Prostate gland (tissue), 2 donors: ENCODE measurements around the gene CEP95. TPM values are rescaled to one million over a fixed set of nuclear protein-coding genes. Genes with fewer than 3 reads are reported as not detected.
A peak's percentile ranks its signal among the peaks of the same experiment; 100 is the strongest.

Experiments
- DNase-seq: peaks from one replicate; pipeline ENCODE4 v3.0.0-alpha.2; 2019; ENCODE audit warnings: low spot score
- H3K27ac ChIP-seq, 2 donors: fragments of 200-600 bp; sonication (generic); 2 replicates each; pipeline ENCODE4 v1.5.1; 2017 to 2019
- H3K27me3 ChIP-seq: fragments of 200-600 bp; sonication (generic); replicated peaks from 2 replicates; pipeline ENCODE4 v1.5.1; 2019; ENCODE audit not compliant: insufficient read depth
- H3K36me3 ChIP-seq, 2 donors: fragments of 200-600 bp; sonication (generic); 1 replicate in 1 of 2; 2 replicates in 1 of 2; pipeline versions ENCODE4 v1.5.1 to v1.8.1; 2017 to 2019
- H3K4me1 ChIP-seq: fragments of 200-600 bp; sonication (generic); replicated peaks from 2 replicates; pipeline ENCODE4 v1.5.1; 2019
- H3K4me3 ChIP-seq, 2 donors: fragments of 200-600 bp; sonication (generic); 2 replicates each; pipeline ENCODE4 v1.5.1; 2017 to 2019
- H3K9me3 ChIP-seq: fragments of 200-600 bp; sonication (generic); 2 replicates; pipeline ENCODE4 v1.5.1; 2017
- POLR2A ChIP-seq: fragments of 450-650 bp; IDR thresholded peaks from one replicate; pipeline ENCODE4 v1.6.1; 2016; ENCODE audit warnings: antibody characterized with exemption, mild to moderate bottlenecking
- POLR2AphosphoS5 ChIP-seq: sonication (generic); formaldehyde crosslinking; IDR thresholded peaks from one replicate; pipeline ENCODE4 v1.6.1; 2017; ENCODE audit warnings: antibody characterized with exemption
- WGBS: methylation state at CpG from one replicate; pipeline ENCODE4 v1.1.5; 2018; 5-methylcytosine and 5-hydroxymethylcytosine counted together
- intact Hi-C: fragments of 100-400 bp; cut with DNase I; formaldehyde crosslinking; loops from one replicate; pipeline ENCODE4 v1.14.2; 2022
- total RNA-seq, 2 donors: library from RNA; depleted of rRNA; stranded (reverse); fragments of >200 nt; gene quantifications; one replicate each; pipeline ENCODE4 v1.1.0, GENCODE V29; 2016
- TF ChIP-seq, protein P1 (sequence below), 4 experiments: fragments of 200-600 bp in 2 of 4; fragments of 450-650 bp in 2 of 4; sonication (generic) in 2 of 4; IDR thresholded peaks; 1 replicate in 3 of 4; 2 replicates in 1 of 4; pipeline ENCODE4 v1.5.1; 2016 to 2019; ENCODE audit warnings: antibody characterized with exemption in 4 of 4, mild to moderate bottlenecking in 2 of 4, moderate library complexity in 2 of 4

Gene CEP95
- total RNA-seq, 2 donors from 2014 or later, result 26.8 to 50.6 TPM

DNA sequence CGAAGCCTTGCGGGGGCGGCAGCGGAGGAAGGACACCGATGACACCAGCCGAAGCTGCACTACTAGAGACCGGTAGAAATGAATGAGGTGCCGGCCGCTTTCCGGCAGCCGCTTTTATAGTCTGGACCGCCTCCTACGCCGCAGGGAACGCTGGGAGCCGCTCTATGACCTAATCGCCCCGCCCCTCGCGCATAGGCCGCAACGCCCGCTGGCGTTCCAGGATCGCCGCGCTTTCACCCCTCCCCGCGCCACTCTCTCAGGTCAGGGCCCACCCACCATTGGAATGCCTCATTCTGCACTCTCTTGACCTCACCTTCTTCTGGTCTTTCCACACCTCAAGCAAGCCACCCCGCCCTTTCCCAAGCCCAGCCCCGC, 589 bp upstream of the CEP95 start, which contains the start of gene DDX5:
TSS of gene DDX5 (minus strand) at position 89 of the 375 bp plus-strand sequence. CDS start 170 bp downstream, outside the sequence.
- peaks cover 7% of the 10 kb centered on the region for H3K4me1 ChIP-seq
- under 1% methylated on average over 31 of the region's 31 CpGs for WGBS
- intact Hi-C loops, result loop anchor here (10.0 kb wide), 1 partner anchor 181 kb away; no protein-coding TSS in a partner anchor
- no peaks in the 10 kb centered on the region for H3K27me3 ChIP-seq
- TF ChIP-seq, protein P1, sequence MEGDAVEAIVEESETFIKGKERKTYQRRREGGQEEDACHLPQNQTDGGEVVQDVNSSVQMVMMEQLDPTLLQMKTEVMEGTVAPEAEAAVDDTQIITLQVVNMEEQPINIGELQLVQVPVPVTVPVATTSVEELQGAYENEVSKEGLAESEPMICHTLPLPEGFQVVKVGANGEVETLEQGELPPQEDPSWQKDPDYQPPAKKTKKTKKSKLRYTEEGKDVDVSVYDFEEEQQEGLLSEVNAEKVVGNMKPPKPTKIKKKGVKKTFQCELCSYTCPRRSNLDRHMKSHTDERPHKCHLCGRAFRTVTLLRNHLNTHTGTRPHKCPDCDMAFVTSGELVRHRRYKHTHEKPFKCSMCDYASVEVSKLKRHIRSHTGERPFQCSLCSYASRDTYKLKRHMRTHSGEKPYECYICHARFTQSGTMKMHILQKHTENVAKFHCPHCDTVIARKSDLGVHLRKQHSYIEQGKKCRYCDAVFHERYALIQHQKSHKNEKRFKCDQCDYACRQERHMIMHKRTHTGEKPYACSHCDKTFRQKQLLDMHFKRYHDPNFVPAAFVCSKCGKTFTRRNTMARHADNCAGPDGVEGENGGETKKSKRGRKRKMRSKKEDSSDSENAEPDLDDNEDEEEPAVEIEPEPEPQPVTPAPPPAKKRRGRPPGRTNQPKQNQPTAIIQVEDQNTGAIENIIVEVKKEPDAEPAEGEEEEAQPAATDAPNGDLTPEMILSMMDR (IDR thresholded peaks at IDR 0.05), result no peak
- TF ChIP-seq POLR2A (peak; percentile 93), POLR2AphosphoS5 (peak; percentile 80)
- H3K4me3 ChIP-seq, result peak within 1 kb of the TSS; percentile 94 to 98
- H3K9me3 ChIP-seq, result no peaks in the 10 kb centered on the region
- peak within 1 kb of the TSS; percentile 99 for H3K27ac ChIP-seq
- H3K36me3 ChIP-seq, result peaks cover 13 to 14% of the 10 kb centered on the region in 2 donors
- DNase-seq, result peak; percentile 97

DNA sequence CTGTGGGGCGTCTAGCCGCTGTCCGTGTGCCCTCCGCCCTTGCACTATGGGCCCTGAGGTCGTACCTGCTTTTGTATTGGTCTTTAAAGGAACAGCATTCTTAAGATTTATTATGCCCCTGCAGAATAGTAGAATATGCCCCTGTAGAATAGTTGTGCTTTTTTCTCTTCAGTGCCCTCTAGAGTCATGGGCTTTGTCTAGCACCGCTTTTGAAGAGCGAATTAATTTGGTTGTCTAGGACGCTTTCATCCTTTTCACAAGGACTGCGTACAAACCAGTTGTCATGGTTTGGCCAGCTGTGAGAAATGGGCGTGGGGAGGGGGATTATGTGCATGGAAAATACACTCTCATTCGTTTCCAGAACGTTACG, 621 bp downstream of the CEP95 start:
- peaks cover 7% of the 10 kb centered on the region for H3K4me1 ChIP-seq
- H3K27me3 ChIP-seq, result no peaks in the 10 kb centered on the region
- peak overlapping the region; percentile 99 for H3K27ac ChIP-seq
- TF ChIP-seq, protein P1 (IDR thresholded peaks at IDR 0.05), result peak in 2 of 4 experiments; percentile 32 to 42
- TF ChIP-seq POLR2A, result no peak
- TF ChIP-seq POLR2AphosphoS5, result no peak
- WGBS, result 1% methylated on average over 13 of the region's 13 CpGs
- H3K9me3 ChIP-seq, result no peaks in the 10 kb centered on the region
- intact Hi-C loops, result loop anchor here (10.0 kb wide), 1 partner anchor 183 kb away; no protein-coding TSS in a partner anchor
- peak; percentile 15 for DNase-seq
- H3K36me3 ChIP-seq, result peaks cover 4 to 10% of the 10 kb centered on the region in 2 donors
- H3K4me3 ChIP-seq, result peak overlapping the region; percentile 94 to 98

DNA sequence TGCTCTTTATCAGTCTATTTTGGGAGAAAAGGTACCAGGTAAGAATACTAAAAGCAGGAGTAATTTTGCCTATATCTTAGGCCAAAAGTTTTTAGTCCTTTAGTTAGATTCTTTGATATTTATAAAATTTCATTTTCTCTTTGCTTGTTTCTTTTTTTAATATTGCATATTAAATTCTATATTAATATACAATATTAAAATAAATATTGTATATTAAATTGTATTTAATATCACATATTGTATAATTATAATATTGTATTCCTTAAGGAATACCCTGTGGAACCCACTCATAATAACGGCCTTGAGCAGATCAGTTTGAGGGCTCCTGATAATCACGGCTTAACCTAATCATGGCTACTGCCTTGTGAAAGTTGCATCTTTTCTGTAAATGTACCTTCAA, 1.9 kb downstream of the CEP95 start:
- peaks cover 0 to under 1% of the 10 kb centered on the region in 2 donors for H3K36me3 ChIP-seq
- WGBS, result 84% methylated on average over 2 of the region's 2 CpGs
- H3K4me1 ChIP-seq, result peaks cover 7% of the 10 kb centered on the region
- peak overlapping the region in 1 of 2 donors; percentile 94 for H3K4me3 ChIP-seq
- TF ChIP-seq POLR2A (no peak), POLR2AphosphoS5 (no peak)
- TF ChIP-seq, protein P1 (IDR thresholded peaks at IDR 0.05), result no peak
- H3K27me3 ChIP-seq, result no peaks in the 10 kb centered on the region
- H3K27ac ChIP-seq, result no peak overlapping the region
- intact Hi-C loops, result loop anchor here (10.0 kb wide), 1 partner anchor 184 kb away; no protein-coding TSS in a partner anchor
- no peaks in the 10 kb centered on the region for H3K9me3 ChIP-seq
- DNase-seq, result no peak

DNA sequence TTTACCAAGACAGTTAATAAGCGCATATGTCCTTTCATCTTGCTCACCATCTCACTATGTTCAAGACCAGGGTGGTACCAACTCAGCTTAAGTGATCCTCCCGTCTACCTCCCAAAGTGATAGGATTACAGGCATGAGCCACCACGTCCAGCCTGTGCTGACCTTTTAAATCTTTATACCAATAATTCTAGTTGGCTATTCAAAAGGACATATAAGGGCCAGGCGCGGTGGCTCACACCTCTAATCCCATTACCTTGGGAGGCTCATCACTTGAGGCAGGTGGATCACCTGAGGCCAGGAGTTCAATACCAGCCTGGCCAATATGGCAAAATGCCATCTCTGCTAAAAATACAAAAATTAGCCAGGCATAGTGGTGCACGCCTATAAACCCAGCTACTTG, 2.4 kb downstream of the CEP95 start:
- DNase-seq, result no peak
- Histone ChIP-seq H3K4me3 (no peak overlapping the region), H3K9me3 (no peaks in the 10 kb centered on the region), H3K27me3 (no peaks in the 10 kb centered on the region), H3K27ac (no peak overlapping the region), H3K36me3 (no peaks in the 10 kb centered on the region), H3K4me1 (peaks cover 3% of the 10 kb centered on the region)
- no peak for TF ChIP-seq POLR2A
- TF ChIP-seq, protein P1 (IDR thresholded peaks at IDR 0.05), result no peak
- TF ChIP-seq POLR2AphosphoS5, result no peak
- WGBS, result 86% methylated on average over 6 of the region's 6 CpGs
- intact Hi-C loops, result loop anchor here (10.0 kb wide), 1 partner anchor 184 kb away; no protein-coding TSS in a partner anchor

DNA sequence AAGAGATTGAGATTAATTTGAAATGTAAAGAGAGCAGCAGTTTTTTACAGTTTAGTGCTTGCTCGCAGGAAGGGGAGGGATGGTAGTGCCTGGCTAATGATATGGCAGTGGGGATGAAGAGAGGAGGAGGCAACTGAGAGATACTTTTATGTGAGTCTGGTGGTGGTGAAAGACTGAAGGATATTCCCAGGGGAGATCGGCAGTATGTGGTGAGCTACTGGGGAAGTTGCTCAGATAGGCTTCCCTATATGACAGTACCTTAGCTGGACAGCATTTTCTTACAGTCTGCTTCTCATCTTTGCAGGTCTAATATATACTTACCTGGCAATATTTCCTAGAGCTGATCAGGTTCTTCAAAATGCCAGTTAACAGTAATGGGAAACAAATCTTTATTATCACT, 8.6 kb downstream of the CEP95 start:
- WGBS, result 76% methylated on average over 2 of the region's 2 CpGs
- no peaks in the 10 kb centered on the region for H3K36me3 ChIP-seq
- H3K27me3 ChIP-seq, result no peaks in the 10 kb centered on the region
- no peak overlapping the region for H3K27ac ChIP-seq
- no peaks in the 10 kb centered on the region for H3K4me1 ChIP-seq
- no peak for DNase-seq
- no peaks in the 10 kb centered on the region for H3K9me3 ChIP-seq
- TF ChIP-seq, protein P1 (IDR thresholded peaks at IDR 0.05), result no peak
- TF ChIP-seq POLR2A (no peak), POLR2AphosphoS5 (no peak)
- no peak overlapping the region for H3K4me3 ChIP-seq
- intact Hi-C loops, result no loop called here
